Loucy (cell line): Measurements from ENCODE around the gene MAML3.

Experiments
- H2AFZ ChIP-seq: fragments of 200-600 bp; sonication (generic); 2 replicates; pipeline ENCODE4 v1.6.0; 2016; ENCODE audit warnings: antibody characterized with exemption, mild to moderate bottlenecking, low read length, moderate library complexity
- H3F3A ChIP-seq: fragments of 200-600 bp; 2 replicates; pipeline ENCODE4 v1.6.0; 2016; ENCODE audit warnings: antibody characterized with exemption, low read depth, mild to moderate bottlenecking
- H3K27me3 ChIP-seq: fragments of 200-600 bp; sonication (generic); 2 replicates; pipeline ENCODE4 v1.6.1; 2014; ENCODE audit warnings: low read length, mild to moderate bottlenecking; ENCODE audit not compliant: insufficient read depth, poor library complexity, severe bottlenecking
- H3K36me3 ChIP-seq: fragments of 200-600 bp; sonication (generic); 2 replicates; pipeline ENCODE4 v1.6.1; 2016; ENCODE audit warnings: low read length; ENCODE audit not compliant: insufficient read depth
- H3K4me1 ChIP-seq: fragments of 200-600 bp; sonication (generic); 2 replicates; pipeline ENCODE4 v1.5.1; 2014; ENCODE audit warnings: low read length, mild to moderate bottlenecking; ENCODE audit not compliant: insufficient read depth, poor library complexity, severe bottlenecking
- H3K4me2 ChIP-seq: fragments of 200-600 bp; sonication (generic); 2 replicates; pipeline ENCODE4 v1.6.0; 2014; ENCODE audit warnings: antibody characterized with exemption, low read length, low read depth, mild to moderate bottlenecking; ENCODE audit not compliant: poor library complexity, severe bottlenecking
- H3K4me3 ChIP-seq: fragments of 200-600 bp; sonication (generic); 2 replicates; pipeline ENCODE4 v1.5.1; 2014; ENCODE audit warnings: low read length, mild to moderate bottlenecking, mixed read lengths; ENCODE audit not compliant: poor library complexity, severe bottlenecking
- H3K79me2 ChIP-seq: fragments of 200-600 bp; sonication (generic); 2 replicates; pipeline ENCODE4 v1.6.1; 2014; ENCODE audit warnings: low read length; ENCODE audit not compliant: insufficient read depth
- H3K9ac ChIP-seq: fragments of 200-600 bp; sonication (generic); 2 replicates; pipeline ENCODE4 v1.6.0; 2014; ENCODE audit warnings: mild to moderate bottlenecking, low read depth, low read length, moderate library complexity; ENCODE audit not compliant: poor library complexity, severe bottlenecking
- H3K9me2 ChIP-seq: fragments of 200-600 bp; sonication (generic); replicated peaks from 2 replicates; pipeline ENCODE4 v1.6.1; 2016; ENCODE audit warnings: low read depth, low read length, mixed read lengths
- H3K9me3 ChIP-seq: fragments of 200-600 bp; sonication (generic); 2 replicates; pipeline ENCODE4 v1.6.1; 2014; ENCODE audit warnings: mild to moderate bottlenecking, antibody characterized with exemption, low read length, low read depth; ENCODE audit not compliant: insufficient read depth
- H4K20me1 ChIP-seq: fragments of 200-600 bp; sonication (generic); 2 replicates; pipeline ENCODE4 v1.6.0; 2014; ENCODE audit warnings: antibody characterized with exemption, low read length, mild to moderate bottlenecking; ENCODE audit not compliant: insufficient read depth, poor library complexity, severe bottlenecking
- CTCF ChIP-seq: fragments of 200-600 bp; sonication (generic); conservative IDR thresholded peaks from 2 replicates; pipeline ENCODE4 v1.5.1; 2014; ENCODE audit warnings: mild to moderate bottlenecking, antibody characterized with exemption, low read length
- EZH2phosphoT487 ChIP-seq: fragments of 200-600 bp; IDR thresholded peaks from 2 replicates; pipeline ENCODE4 v1.6.1; 2018; ENCODE audit warnings: antibody characterized with exemption, mild to moderate bottlenecking, moderate library complexity, borderline replicate concordance

The MAML3 gene

GRCh38 chr4:140157341-140157740 lies 3.4 kb upstream of the MAML3 start:
- Histone ChIP-seq H2AFZ (no peak overlapping the region), H3K4me1 (peaks cover 29% of the 10 kb centered on the region), H3F3A (0 out of 2 replicates have a peak, but pooled peaks cover 3% of the 10 kb centered on the region), H3K4me3 (no peak overlapping the region), H3K9me3 (no peaks in the 10 kb centered on the region; the same call in 1 of the 2 replicates), H3K9ac (no peak overlapping the region), H3K79me2 (peaks cover 15% of the 10 kb centered on the region), H3K4me2 (no peak overlapping the region), H3K27me3 (no peaks in the 10 kb centered on the region), H3K9me2 (no peaks in the 10 kb centered on the region), H3K36me3 (no peaks in the 10 kb centered on the region), H4K20me1 (no peaks in the 10 kb centered on the region)
- TF ChIP-seq EZH2phosphoT487 (no peak), CTCF (no peak)

- Histone ChIP-seq H3K79me2 (peaks cover 15% of the 10 kb centered on the region), H2AFZ (peak overlapping the region; percentile 32), H3K9me3 (no peaks in the 10 kb centered on the region; the same call in 1 of the 2 replicates), H3K4me2 (peak overlapping the region; percentile 38), H3K4me1 (peaks cover 29% of the 10 kb centered on the region), H3K4me3 (peak overlapping the region; percentile 4), H3F3A (0 out of 2 replicates have a peak, but pooled peaks cover 3% of the 10 kb centered on the region), H3K9ac (no peak overlapping the region), H4K20me1 (no peaks in the 10 kb centered on the region), H3K36me3 (no peaks in the 10 kb centered on the region), H3K9me2 (no peaks in the 10 kb centered on the region), H3K27me3 (no peaks in the 10 kb centered on the region)
- no peak for TF ChIP-seq CTCF
- no peak for TF ChIP-seq EZH2phosphoT487
Observed at GRCh38 chr4:140156529-140157171, 2.7 kb upstream of the MAML3 start.

- Histone ChIP-seq H3K79me2 (peaks cover 21% of the 10 kb centered on the region), H3K9me2 (no peaks in the 10 kb centered on the region), H4K20me1 (peaks cover 6% of the 10 kb centered on the region), H3K9me3 (no peaks in the 10 kb centered on the region), H3K4me3 (peak overlapping the region; percentile 98), H3K27me3 (no peaks in the 10 kb centered on the region), H3K36me3 (no peaks in the 10 kb centered on the region), H3K4me1 (peaks cover 39% of the 10 kb centered on the region), H3F3A (peaks cover 6% of the 10 kb centered on the region), H2AFZ (peak overlapping the region; percentile 82), H3K4me2 (peak overlapping the region; percentile 77), H3K9ac (peak overlapping the region; percentile 97)
- TF ChIP-seq EZH2phosphoT487: no peak
- no peak for TF ChIP-seq CTCF
Observed at GRCh38 chr4:140154572-140154891, 548 bp upstream of the MAML3 start.
